Peyer's patch (tissue), 4 donors: Measurements from ENCODE around the gene MT1X. TPM values are rescaled to one million over a fixed set of nuclear protein-coding genes. Genes with fewer than 3 reads are reported as not detected.

Experiments
- DNase-seq, 3 donors: peaks; one replicate each; pipeline ENCODE4 v3.0.0-alpha.2; 2017 to 2019
- H3K27ac ChIP-seq, 4 donors: fragments of 200-600 bp; sonication (generic); one replicate each; pipeline ENCODE4 v1.5.1; 2016 to 2019
- H3K27me3 ChIP-seq, 2 donors: fragments of 200-600 bp; sonication (generic); one replicate each; pipeline ENCODE4 v1.5.1; 2019
- H3K36me3 ChIP-seq, 3 donors: fragments of 200-600 bp; sonication (generic); one replicate each; pipeline ENCODE4 v1.5.1; 2016 to 2019
- H3K4me1 ChIP-seq, 4 donors: fragments of 200-600 bp; sonication (generic); one replicate each; pipeline ENCODE4 v1.5.1; 2016 to 2019
- H3K4me3 ChIP-seq, 4 donors: fragments of 200-600 bp; sonication (generic); 1 replicate in 3 of 4; 2 replicates in 1 of 4; pipeline ENCODE4 v1.5.1; 2016 to 2019; ENCODE audit warnings: mild to moderate bottlenecking in 1 of 4
- H3K9me3 ChIP-seq, 4 donors: fragments of 200-600 bp; sonication (generic); one replicate each; pipeline ENCODE4 v1.5.1; 2016 to 2019; ENCODE audit warnings: mild to moderate bottlenecking in 1 of 4
- POLR2A ChIP-seq, 2 donors: fragments of 450-650 bp; IDR thresholded peaks; one replicate each; pipeline ENCODE4 v1.5.1; 2017; ENCODE audit warnings: antibody characterized with exemption in 2 of 2, mild to moderate bottlenecking in 2 of 2, moderate library complexity in 2 of 2
- total RNA-seq, 4 donors: library from RNA; depleted of rRNA; stranded (reverse); fragments of >200 nt; gene quantifications; one replicate each; pipeline ENCODE4 v1.1.0, GENCODE V29; 2016
- TF ChIP-seq, protein P1 (sequence below), 6 experiments: fragments of 450-650 bp in 4 of 6; fragments of 200-600 bp in 2 of 6; sonication (generic) in 1 of 6; IDR thresholded peaks; one replicate each; pipeline ENCODE4 v1.5.1; 2017 to 2019; ENCODE audit warnings: antibody characterized with exemption in 6 of 6, mild to moderate bottlenecking in 3 of 6, moderate library complexity in 1 of 6

The MT1X gene
- total RNA-seq, 4 donors from 2014 or later, result 121 to 1,155 (median 305) TPM

DNA sequence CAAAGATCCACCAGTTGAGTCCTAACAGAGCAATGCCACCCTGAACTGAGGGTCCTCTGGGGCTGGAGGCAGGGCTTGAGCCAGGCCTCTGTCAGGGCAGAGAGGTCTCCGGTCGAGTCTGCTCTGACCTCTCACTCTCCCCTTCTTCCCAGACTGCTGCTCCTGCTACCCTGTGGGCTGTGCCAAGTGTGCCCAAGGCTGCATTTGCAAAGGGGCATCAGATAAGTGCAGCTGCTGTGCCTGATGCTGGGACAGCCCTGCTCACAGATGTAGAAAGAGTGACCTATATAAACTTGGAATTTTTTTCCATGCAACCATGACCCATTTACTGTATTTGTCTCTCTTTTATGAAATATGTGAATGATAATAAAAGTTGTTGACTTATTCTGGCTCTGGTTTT is 33.0 kb upstream of the MT1X start:
- TF ChIP-seq, protein P1, sequence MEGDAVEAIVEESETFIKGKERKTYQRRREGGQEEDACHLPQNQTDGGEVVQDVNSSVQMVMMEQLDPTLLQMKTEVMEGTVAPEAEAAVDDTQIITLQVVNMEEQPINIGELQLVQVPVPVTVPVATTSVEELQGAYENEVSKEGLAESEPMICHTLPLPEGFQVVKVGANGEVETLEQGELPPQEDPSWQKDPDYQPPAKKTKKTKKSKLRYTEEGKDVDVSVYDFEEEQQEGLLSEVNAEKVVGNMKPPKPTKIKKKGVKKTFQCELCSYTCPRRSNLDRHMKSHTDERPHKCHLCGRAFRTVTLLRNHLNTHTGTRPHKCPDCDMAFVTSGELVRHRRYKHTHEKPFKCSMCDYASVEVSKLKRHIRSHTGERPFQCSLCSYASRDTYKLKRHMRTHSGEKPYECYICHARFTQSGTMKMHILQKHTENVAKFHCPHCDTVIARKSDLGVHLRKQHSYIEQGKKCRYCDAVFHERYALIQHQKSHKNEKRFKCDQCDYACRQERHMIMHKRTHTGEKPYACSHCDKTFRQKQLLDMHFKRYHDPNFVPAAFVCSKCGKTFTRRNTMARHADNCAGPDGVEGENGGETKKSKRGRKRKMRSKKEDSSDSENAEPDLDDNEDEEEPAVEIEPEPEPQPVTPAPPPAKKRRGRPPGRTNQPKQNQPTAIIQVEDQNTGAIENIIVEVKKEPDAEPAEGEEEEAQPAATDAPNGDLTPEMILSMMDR (IDR thresholded peaks at IDR 0.05), result no peak
- no peak for TF ChIP-seq POLR2A (IDR thresholded peaks at IDR 0.05)
- no peaks in the 10 kb centered on the region for H3K36me3 ChIP-seq
- H3K4me1 ChIP-seq, result peaks cover 0 to 2% (median 0%) of the 10 kb centered on the region in 4 donors
- DNase-seq, result no peak
- H3K4me3 ChIP-seq, result no peak overlapping the region
- no peak overlapping the region for H3K27ac ChIP-seq
- no peaks in the 10 kb centered on the region for H3K27me3 ChIP-seq
- no peaks in the 10 kb centered on the region for H3K9me3 ChIP-seq

DNA sequence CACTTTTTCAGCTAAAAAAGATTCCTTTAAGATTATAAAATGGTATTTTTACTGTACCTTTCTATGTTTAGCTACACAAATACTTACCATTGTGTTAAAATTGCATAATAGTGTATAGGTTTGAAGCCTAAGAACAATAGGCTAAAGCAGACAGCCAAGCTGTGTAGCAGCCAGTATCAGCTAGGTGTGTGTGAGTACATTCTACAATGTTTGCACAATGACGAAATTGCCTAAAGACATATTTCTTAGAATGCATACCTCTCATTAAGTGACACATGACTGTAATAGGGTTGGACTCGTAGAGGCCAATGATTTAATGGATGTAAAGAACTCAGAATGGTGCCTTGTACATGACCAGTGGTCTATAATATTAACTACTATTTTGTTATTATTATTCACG is 32.5 kb upstream of the MT1X start:
- TF ChIP-seq, protein P1 (IDR thresholded peaks at IDR 0.05), result no peak
- TF ChIP-seq POLR2A (IDR thresholded peaks at IDR 0.05), result no peak
- no peaks in the 10 kb centered on the region for H3K9me3 ChIP-seq
- no peaks in the 10 kb centered on the region for H3K27me3 ChIP-seq
- no peak overlapping the region for H3K4me3 ChIP-seq
- no peak for DNase-seq
- H3K36me3 ChIP-seq, result no peaks in the 10 kb centered on the region
- H3K27ac ChIP-seq, result no peak overlapping the region
- no peaks in the 10 kb centered on the region for H3K4me1 ChIP-seq

DNA sequence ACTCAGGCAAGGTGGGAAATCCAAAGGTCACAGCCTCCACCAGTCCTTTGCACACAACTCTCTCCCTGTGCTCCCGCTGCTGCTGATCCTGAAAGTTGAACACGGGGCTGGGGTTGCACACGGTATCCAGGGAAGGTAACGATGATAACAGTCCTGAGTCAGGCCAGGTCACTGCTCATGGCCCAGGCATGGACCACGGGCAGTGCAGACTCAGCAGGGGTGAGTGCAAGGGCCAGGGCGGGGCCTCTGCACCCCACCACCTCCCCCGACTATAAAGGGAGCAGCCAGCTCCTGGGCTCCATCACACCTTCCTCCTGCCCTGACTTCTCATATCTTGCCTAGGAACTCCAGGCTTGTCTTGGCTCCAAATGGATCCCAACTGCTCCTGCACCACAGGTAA is 30.7 kb upstream of the MT1X start, which contains the start of gene MT1B:
Gene MT1B, plus strand, starts transcription at position 301 of the 400 bp plus-strand sequence. Its CDS starts 68 bp downstream, at position 369.
- no peaks in the 10 kb centered on the region for H3K4me1 ChIP-seq
- DNase-seq, result no peak
- no peak within 1 kb of the TSS for H3K4me3 ChIP-seq
- no peak within 1 kb of the TSS for H3K27ac ChIP-seq
- H3K9me3 ChIP-seq, result no peaks in the 10 kb centered on the region
- no peak for TF ChIP-seq POLR2A (IDR thresholded peaks at IDR 0.05)
- TF ChIP-seq, protein P1 (IDR thresholded peaks at IDR 0.05), result no peak
- no peaks in the 10 kb centered on the region for H3K36me3 ChIP-seq
- no peaks in the 10 kb centered on the region for H3K27me3 ChIP-seq

DNA sequence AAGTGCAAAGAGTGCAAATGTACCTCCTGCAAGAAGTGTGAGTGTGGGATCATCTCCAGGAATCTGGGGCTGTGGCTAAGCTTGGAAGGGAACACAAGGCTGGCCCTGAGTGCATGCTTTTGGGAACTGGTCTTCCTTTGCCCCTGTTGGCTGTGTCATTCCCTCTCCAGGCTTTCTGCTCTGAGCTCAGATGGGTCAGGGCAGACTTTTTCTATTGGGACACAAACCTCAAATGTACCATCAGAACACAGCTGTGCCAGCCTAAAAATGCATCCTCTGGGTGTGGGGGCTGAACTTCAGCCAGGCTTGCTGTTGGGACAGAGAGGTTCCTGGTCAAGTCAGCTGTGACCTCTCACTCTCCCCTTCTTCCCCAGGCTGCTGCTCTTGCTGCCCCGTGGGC is 29.7 kb upstream of the MT1X start:
- Histone ChIP-seq H3K9me3 (no peaks in the 10 kb centered on the region), H3K27me3 (no peaks in the 10 kb centered on the region), H3K27ac (no peak overlapping the region), H3K36me3 (no peaks in the 10 kb centered on the region), H3K4me1 (no peaks in the 10 kb centered on the region), H3K4me3 (no peak overlapping the region)
- no peak for DNase-seq
- no peak for TF ChIP-seq POLR2A (IDR thresholded peaks at IDR 0.05)
- TF ChIP-seq, protein P1 (IDR thresholded peaks at IDR 0.05), result no peak

DNA sequence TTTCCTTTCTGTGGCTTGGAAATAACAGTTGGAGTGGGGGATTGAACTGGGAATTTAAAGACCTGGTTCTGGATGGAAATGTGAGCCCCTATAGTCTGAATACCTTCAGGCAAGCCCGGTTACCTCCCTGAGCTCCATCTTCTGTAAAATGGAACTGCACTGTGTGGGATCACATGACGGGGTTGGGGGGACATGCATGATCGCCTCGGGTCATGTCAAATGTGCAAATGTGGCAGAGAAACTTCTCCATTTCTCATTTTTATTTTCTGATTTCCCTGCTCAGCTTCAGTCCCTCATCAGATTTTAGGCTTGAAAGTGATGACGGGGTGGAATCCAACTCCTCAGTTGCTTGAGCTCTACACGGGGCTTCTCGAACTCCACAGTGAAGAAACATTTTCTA is 29.1 kb upstream of the MT1X start:
- TF ChIP-seq POLR2A (IDR thresholded peaks at IDR 0.05), result no peak
- TF ChIP-seq, protein P1 (IDR thresholded peaks at IDR 0.05), result no peak
- no peaks in the 10 kb centered on the region for H3K36me3 ChIP-seq
- no peaks in the 10 kb centered on the region for H3K9me3 ChIP-seq
- H3K27me3 ChIP-seq, result no peaks in the 10 kb centered on the region
- no peak overlapping the region for H3K4me3 ChIP-seq
- H3K27ac ChIP-seq, result no peak overlapping the region
- DNase-seq, result peak in 1 of 3 donors; percentile 59
- peaks cover 0 to 3% (median under 1%) of the 10 kb centered on the region in 4 donors for H3K4me1 ChIP-seq
